Caco-2 (cell line): ENCODE results near the gene C9. TPM values are rescaled to one million over a fixed set of nuclear protein-coding genes. Genes with fewer than 3 reads are reported as not detected.

ENCODE experiments used
- BruUV-seq: library from RNA; stranded (reverse); fragments of 400-500 nt; replicated peaks from 2 replicates; lab custom pipeline; 2021; lab: Mats Ljungman, UMichigan
- CTCF ChIA-PET: fragments of 300-600 bp; sonication (Branson Sonifier 250); formaldehyde crosslinking; loops from one replicate; lab custom pipeline; 2022; ENCODE audit warnings: antibody characterized with exemption; lab: Charles Lee
- POLR2A ChIA-PET: fragments of 300-600 bp; sonication (Branson Sonifier 250); formaldehyde crosslinking; loops from one replicate; lab custom pipeline; 2022; ENCODE audit warnings: antibody characterized with exemption; lab: Charles Lee
- DNase-seq, 2 experiments: peaks; one replicate each; pipeline versions ENCODE4 v3.0.0 to v3.0.0-alpha.2; 2020 to 2022
- H3K27me3 ChIP-seq: replicated peaks from 2 replicates; pipeline ENCODE4 v1.6.0; 2011; ENCODE audit warnings: low read length; ENCODE audit not compliant: control insufficient read depth, insufficient read depth
- H3K36me3 ChIP-seq: 2 replicates; pipeline ENCODE4 v1.5.1; 2011; ENCODE audit warnings: low read length; ENCODE audit not compliant: control insufficient read depth, insufficient read depth
- H3K4me1 ChIP-seq: fragments of 250-450 bp; sonication (Bioruptor Pico); 2 replicates; pipeline ENCODE4 v1.5.1; 2020; ENCODE audit warnings: mild to moderate bottlenecking
- H3K4me3 ChIP-seq: 2 replicates; pipeline ENCODE4 v1.5.1; 2011; ENCODE audit warnings: low read depth, mild to moderate bottlenecking, control low read depth, low read length
- H3K9me3 ChIP-seq: fragments of 250-450 bp; sonication (Bioruptor Pico); 2 replicates; pipeline ENCODE4 v1.5.1; 2020; ENCODE audit warnings: mild to moderate bottlenecking, moderate library complexity
- H3K27ac Mint-ChIP-seq: one replicate; pipeline ENCODE4 v1.8.0; 2022; ENCODE audit warnings: mixed read lengths; ENCODE audit not compliant: unreplicated experiment
- H3K27me3 Mint-ChIP-seq: one replicate; pipeline ENCODE4 v1.8.0; 2022; ENCODE audit warnings: mixed read lengths; ENCODE audit not compliant: insufficient read depth, unreplicated experiment
- H3K36me3 Mint-ChIP-seq: one replicate; pipeline ENCODE4 v1.8.0; 2022; ENCODE audit warnings: mild to moderate bottlenecking, mixed read lengths; ENCODE audit not compliant: insufficient read depth, unreplicated experiment
- H3K4me1 Mint-ChIP-seq: one replicate; pipeline ENCODE4 v1.8.0; 2022; ENCODE audit warnings: low read depth, mixed read lengths; ENCODE audit not compliant: unreplicated experiment
- H3K4me3 Mint-ChIP-seq: one replicate; pipeline ENCODE4 v1.8.0; 2022; ENCODE audit warnings: mild to moderate bottlenecking, moderate library complexity, mixed read lengths; ENCODE audit not compliant: unreplicated experiment
- H3K9me3 Mint-ChIP-seq: one replicate; pipeline ENCODE4 v1.8.0; 2022; ENCODE audit warnings: mixed read lengths; ENCODE audit not compliant: unreplicated experiment
- intact Hi-C: fragments of 100-400 bp; cut with micrococcal nuclease; formaldehyde crosslinking; loops from one replicate; pipeline ENCODE4 v1.10.0; 2022; ENCODE audit not compliant: unreplicated experiment
- total RNA-seq: library from RNA; stranded (reverse); gene quantifications from 2 replicates; pipeline ENCODE4 v1.2.3, GENCODE V29; 2022
- TF ChIP-seq, protein P1 (sequence below), 2 experiments: fragments of 200-600 bp in 1 of 2; IDR thresholded peaks; 1 replicate in 1 of 2; 2 replicates in 1 of 2; pipeline versions ENCODE4 v1.5.1 to v1.8.0; 2011 to 2022; ENCODE audit warnings: antibody characterized with exemption in 1 of 2, control low read depth in 1 of 2, inconsistent platforms in 1 of 2, low read depth in 1 of 2, low read length in 1 of 2, mild to moderate bottlenecking in 1 of 2, moderate library complexity in 1 of 2; ENCODE audit not compliant: insufficient read depth in 1 of 2, severe bottlenecking in 1 of 2, unreplicated experiment in 1 of 2

C9 gene
- total RNA-seq, 1 experiment from 2014 or later, result 0.41 TPM

DNA sequence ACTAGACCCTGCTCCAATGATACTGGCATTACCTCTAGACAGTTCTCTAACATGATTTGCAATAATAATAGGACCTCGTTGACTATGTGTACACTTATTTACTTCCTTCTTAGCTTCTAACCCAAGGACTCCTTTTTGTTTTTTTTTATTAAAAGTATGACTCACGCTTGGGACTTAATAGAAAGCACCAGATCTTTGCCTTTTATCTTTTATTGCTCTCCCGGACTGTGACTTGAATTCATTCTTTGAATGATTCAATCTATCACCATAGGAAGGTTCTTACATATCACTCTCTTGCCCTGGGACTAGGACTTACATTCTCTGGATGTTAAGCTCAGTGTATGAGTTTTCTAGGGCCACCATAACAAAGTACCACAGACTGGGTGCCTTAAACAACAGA, 9.0 kb downstream of the C9 start:
- H3K36me3 Mint-ChIP-seq, result no peaks in the 10 kb centered on the region
- no peaks in the 10 kb centered on the region for H3K4me1 Mint-ChIP-seq
- H3K9me3 ChIP-seq, result peaks cover 16% of the 10 kb centered on the region
- ChIA-PET CTCF (no interaction called here), POLR2A (no interaction called here)
- TF ChIP-seq, protein P1, sequence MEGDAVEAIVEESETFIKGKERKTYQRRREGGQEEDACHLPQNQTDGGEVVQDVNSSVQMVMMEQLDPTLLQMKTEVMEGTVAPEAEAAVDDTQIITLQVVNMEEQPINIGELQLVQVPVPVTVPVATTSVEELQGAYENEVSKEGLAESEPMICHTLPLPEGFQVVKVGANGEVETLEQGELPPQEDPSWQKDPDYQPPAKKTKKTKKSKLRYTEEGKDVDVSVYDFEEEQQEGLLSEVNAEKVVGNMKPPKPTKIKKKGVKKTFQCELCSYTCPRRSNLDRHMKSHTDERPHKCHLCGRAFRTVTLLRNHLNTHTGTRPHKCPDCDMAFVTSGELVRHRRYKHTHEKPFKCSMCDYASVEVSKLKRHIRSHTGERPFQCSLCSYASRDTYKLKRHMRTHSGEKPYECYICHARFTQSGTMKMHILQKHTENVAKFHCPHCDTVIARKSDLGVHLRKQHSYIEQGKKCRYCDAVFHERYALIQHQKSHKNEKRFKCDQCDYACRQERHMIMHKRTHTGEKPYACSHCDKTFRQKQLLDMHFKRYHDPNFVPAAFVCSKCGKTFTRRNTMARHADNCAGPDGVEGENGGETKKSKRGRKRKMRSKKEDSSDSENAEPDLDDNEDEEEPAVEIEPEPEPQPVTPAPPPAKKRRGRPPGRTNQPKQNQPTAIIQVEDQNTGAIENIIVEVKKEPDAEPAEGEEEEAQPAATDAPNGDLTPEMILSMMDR (IDR thresholded peaks at IDR 0.05; ENCODE audit: insufficient read depth in 1 of 2, low read depth in 1 of 2, low read length in 1 of 2, severe bottlenecking in 1 of 2, unreplicated experiment in 1 of 2), result no peak
- no TSS peak for BruUV-seq
- H3K27me3 Mint-ChIP-seq, result no peaks in the 10 kb centered on the region
- H3K4me3 ChIP-seq, result no peak overlapping the region
- H3K27me3 ChIP-seq, result no peaks in the 10 kb centered on the region
- no peaks in the 10 kb centered on the region for H3K4me1 ChIP-seq
- H3K36me3 ChIP-seq, result no peaks in the 10 kb centered on the region
- no peak for DNase-seq
- H3K9me3 Mint-ChIP-seq, result peaks cover 41% of the 10 kb centered on the region
- intact Hi-C loops, result no loop called here
- H3K4me3 Mint-ChIP-seq, result no peak overlapping the region
- no peak overlapping the region for H3K27ac Mint-ChIP-seq

DNA sequence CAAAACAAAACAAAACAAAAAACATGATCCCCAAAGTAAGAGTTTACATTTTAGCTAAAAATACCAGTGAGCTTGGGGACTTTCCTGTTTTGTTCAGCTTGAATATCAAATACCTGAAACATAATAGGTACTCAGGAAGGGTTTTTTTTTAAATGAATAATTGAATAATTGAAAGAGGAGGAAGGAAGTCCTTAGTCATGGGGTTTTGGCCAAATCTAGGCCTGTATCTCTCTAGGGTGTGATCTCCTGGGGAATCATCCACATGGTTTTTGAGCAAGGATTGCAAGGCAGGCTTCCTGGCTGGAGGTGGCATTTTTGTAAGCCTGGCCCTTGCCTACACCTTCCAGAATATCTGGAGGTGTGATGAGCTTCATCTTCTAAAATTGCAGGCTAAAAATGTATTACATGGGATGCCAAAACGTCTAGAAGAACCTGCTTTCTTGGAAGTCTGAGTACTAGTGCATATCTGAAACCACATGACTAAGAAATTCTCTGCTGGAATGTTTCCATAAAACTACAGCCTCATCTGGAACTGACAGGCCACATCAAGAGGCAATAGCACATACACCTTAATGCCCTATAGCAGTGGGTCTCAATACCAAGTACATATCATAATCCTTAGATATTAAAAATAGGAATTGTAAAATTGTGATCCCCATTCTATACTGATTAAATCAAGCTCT, 10.4 kb downstream of the C9 start:
- peaks cover 48% of the 10 kb centered on the region for H3K9me3 Mint-ChIP-seq
- BruUV-seq, result no TSS peak
- no peaks in the 10 kb centered on the region for H3K36me3 ChIP-seq
- H3K4me1 Mint-ChIP-seq, result no peaks in the 10 kb centered on the region
- H3K27me3 ChIP-seq, result no peaks in the 10 kb centered on the region
- TF ChIP-seq, protein P1 (IDR thresholded peaks at IDR 0.05; ENCODE audit: insufficient read depth in 1 of 2, low read depth in 1 of 2, low read length in 1 of 2, severe bottlenecking in 1 of 2, unreplicated experiment in 1 of 2), result no peak
- intact Hi-C loops, result no loop called here
- no peak overlapping the region for H3K27ac Mint-ChIP-seq
- DNase-seq, result no peak
- no peak overlapping the region for H3K4me3 ChIP-seq
- no peak overlapping the region for H3K4me3 Mint-ChIP-seq
- peaks cover 22% of the 10 kb centered on the region for H3K9me3 ChIP-seq
- no peaks in the 10 kb centered on the region for H3K4me1 ChIP-seq
- ChIA-PET POLR2A (no interaction called here), CTCF (interaction anchor here (0.6 kb wide), 1 partner anchor 211 kb away, joined by 3 read pairs; no protein-coding TSS in a partner anchor)
- H3K27me3 Mint-ChIP-seq, result no peaks in the 10 kb centered on the region
- H3K36me3 Mint-ChIP-seq, result no peaks in the 10 kb centered on the region

DNA sequence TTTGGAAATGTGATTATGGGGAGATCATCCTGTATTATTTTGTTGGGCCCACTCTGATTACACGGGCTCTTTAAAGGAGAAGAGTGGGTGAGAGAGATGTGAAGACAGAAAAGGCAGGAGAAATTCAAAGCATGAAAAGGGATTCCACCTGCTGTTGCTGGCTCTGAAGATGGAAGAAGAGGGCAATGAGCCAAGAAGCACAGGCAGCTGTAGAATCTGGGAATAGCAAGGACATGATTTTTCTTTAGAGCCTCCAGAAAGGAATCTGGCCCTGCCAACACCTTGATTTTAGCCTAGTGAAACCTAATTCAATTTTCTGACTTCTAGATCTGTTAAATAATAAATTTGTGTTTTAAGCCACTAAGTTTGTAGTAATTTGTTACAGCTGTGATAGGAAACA, 11.3 kb downstream of the C9 start:
- TF ChIP-seq, protein P1 (IDR thresholded peaks at IDR 0.05; ENCODE audit: insufficient read depth in 1 of 2, low read depth in 1 of 2, low read length in 1 of 2, severe bottlenecking in 1 of 2, unreplicated experiment in 1 of 2), result no peak
- POLR2A ChIA-PET, result no interaction called here
- CTCF ChIA-PET, result no interaction called here

More for the DNA sequence above, 11.3 kb downstream of the C9 start:
- DNase-seq, result no peak
- Histone ChIP-seq H3K4me1 (no peaks in the 10 kb centered on the region), H3K36me3 (no peaks in the 10 kb centered on the region), H3K9me3 (peaks cover 22% of the 10 kb centered on the region), H3K27me3 (no peaks in the 10 kb centered on the region), H3K4me3 (no peak overlapping the region)
- no peaks in the 10 kb centered on the region for H3K4me1 Mint-ChIP-seq
- no peaks in the 10 kb centered on the region for H3K27me3 Mint-ChIP-seq
- intact Hi-C loops, result no loop called here
- BruUV-seq, result no TSS peak
- H3K27ac Mint-ChIP-seq, result no peak overlapping the region
- H3K36me3 Mint-ChIP-seq, result no peaks in the 10 kb centered on the region
- peaks cover 40% of the 10 kb centered on the region for H3K9me3 Mint-ChIP-seq
- no peak overlapping the region for H3K4me3 Mint-ChIP-seq
